Esophagus muscularis mucosa (tissue), 4 donors: Measurements from ENCODE around the gene ADD2. TPM values are rescaled to one million over a fixed set of nuclear protein-coding genes. Genes with fewer than 3 reads are reported as not detected.

Source experiments
- DNase-seq: peaks from one replicate; pipeline ENCODE4 v3.0.0-alpha.2; 2017; ENCODE audit errors: extremely low spot score
- H3K27ac ChIP-seq, 4 donors: fragments of 200-600 bp; sonication (generic); replicated peaks in 1 of 4; 1 replicate in 3 of 4; 2 replicates in 1 of 4; pipeline ENCODE4 v1.5.1; 2016 to 2019; ENCODE audit warnings: mild to moderate bottlenecking in 1 of 4
- H3K27me3 ChIP-seq, 4 donors: fragments of 200-600 bp; sonication (generic); one replicate each; pipeline versions ENCODE4 v1.5.1 to v1.6.0; 2016 to 2019
- H3K36me3 ChIP-seq, 4 donors: fragments of 200-600 bp; sonication (generic); one replicate each; pipeline ENCODE4 v1.5.1; 2016 to 2019
- H3K4me1 ChIP-seq, 4 donors: fragments of 200-600 bp; sonication (generic); one replicate each; pipeline ENCODE4 v1.5.1; 2016 to 2019
- H3K4me3 ChIP-seq, 4 donors: fragments of 200-600 bp; sonication (generic); 1 replicate in 2 of 4; 2 replicates in 2 of 4; pipeline ENCODE4 v1.5.1; 2016 to 2019; ENCODE audit warnings: mild to moderate bottlenecking in 4 of 4, moderate library complexity in 1 of 4
- H3K9me3 ChIP-seq, 4 donors: fragments of 200-600 bp; sonication (generic); 1 replicate in 3 of 4; 2 replicates in 1 of 4; pipeline ENCODE4 v1.5.1; 2016 to 2019
- EP300 ChIP-seq: sonication (generic); formaldehyde crosslinking; IDR thresholded peaks from one replicate; pipeline ENCODE4 v1.6.1; 2017; ENCODE audit warnings: antibody characterized with exemption
- POLR2A ChIP-seq: fragments of 450-650 bp; IDR thresholded peaks from one replicate; pipeline ENCODE4 v1.6.1; 2017; ENCODE audit warnings: antibody characterized with exemption, moderate library complexity, mild to moderate bottlenecking, low read depth
- POLR2AphosphoS5 ChIP-seq, 2 donors: sonication (generic); formaldehyde crosslinking; IDR thresholded peaks; one replicate each; pipeline ENCODE4 v1.6.1; 2017; ENCODE audit warnings: antibody characterized with exemption in 2 of 2
- WGBS: methylation state at CpG from one replicate; pipeline ENCODE4 v1.1.5; 2018; 5-methylcytosine and 5-hydroxymethylcytosine counted together
- intact Hi-C: fragments of 100-400 bp; cut with DNase I; formaldehyde crosslinking; loops from one replicate; pipeline ENCODE4 v1.15.1; 2023
- total RNA-seq, 4 donors: library from RNA; depleted of rRNA; stranded (reverse); fragments of >200 nt; gene quantifications; one replicate each; pipeline versions ENCODE4 v1.1.0 to v1.2.1, GENCODE V29; 2016
- TF ChIP-seq, protein P1 (sequence below), 3 experiments: fragments of 200-600 bp in 2 of 3; fragments of 450-650 bp in 1 of 3; sonication (generic) in 2 of 3; IDR thresholded peaks; one replicate each; pipeline ENCODE4 v1.5.1; 2017 to 2019; ENCODE audit warnings: antibody characterized with exemption in 3 of 3, mild to moderate bottlenecking in 2 of 3, moderate library complexity in 1 of 3

Gene ADD2
- total RNA-seq, 4 donors from 2014 or later: 2.5 to 8.6 (median 5.0) TPM

DNA sequence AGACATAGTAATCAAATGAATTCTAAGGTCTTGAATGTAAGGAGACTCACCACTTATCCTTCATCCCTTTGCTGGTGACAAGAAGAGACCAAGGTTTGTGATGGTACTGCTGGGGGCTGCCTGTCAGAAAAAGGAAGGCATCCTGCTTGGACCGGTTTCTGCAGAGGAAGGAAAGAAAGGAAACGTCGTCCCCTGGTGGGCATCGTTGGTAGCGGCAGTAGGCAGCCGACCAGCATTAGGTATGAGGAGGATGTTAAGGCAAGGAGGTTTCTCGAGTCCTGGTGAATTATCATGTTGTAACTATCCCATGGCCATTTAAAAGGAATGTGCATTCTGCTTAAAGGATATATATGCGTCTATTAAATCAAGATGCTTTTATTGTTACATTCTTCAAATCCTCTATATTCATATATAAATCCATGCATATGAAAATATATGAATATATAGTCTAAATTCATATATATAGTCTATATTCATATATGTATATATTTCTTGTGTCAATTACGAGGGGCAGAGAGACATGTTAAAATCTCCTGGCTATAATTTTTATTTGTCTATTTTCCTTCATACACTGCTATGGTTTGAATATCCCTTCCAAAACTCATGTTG, 120.0 kb downstream of the ADD2 start:
- WGBS: 6% methylated on average over 9 of the region's 9 CpGs
- Histone ChIP-seq H3K36me3 (no peaks in the 10 kb centered on the region), H3K9me3 (peaks cover 0 to 9% (median 3%) of the 10 kb centered on the region in 4 donors), H3K4me1 (no peaks in the 10 kb centered on the region), H3K27me3 (peaks cover 0 to 48% (median 0%) of the 10 kb centered on the region in 4 donors), H3K4me3 (no peak overlapping the region), H3K27ac (no peak overlapping the region)
- DNase-seq: no peak
- intact Hi-C loops: no loop called here
- TF ChIP-seq POLR2AphosphoS5 (IDR thresholded peaks at IDR 0.05) (no peak), EP300 (no peak), POLR2A (no peak)
- TF ChIP-seq, protein P1, sequence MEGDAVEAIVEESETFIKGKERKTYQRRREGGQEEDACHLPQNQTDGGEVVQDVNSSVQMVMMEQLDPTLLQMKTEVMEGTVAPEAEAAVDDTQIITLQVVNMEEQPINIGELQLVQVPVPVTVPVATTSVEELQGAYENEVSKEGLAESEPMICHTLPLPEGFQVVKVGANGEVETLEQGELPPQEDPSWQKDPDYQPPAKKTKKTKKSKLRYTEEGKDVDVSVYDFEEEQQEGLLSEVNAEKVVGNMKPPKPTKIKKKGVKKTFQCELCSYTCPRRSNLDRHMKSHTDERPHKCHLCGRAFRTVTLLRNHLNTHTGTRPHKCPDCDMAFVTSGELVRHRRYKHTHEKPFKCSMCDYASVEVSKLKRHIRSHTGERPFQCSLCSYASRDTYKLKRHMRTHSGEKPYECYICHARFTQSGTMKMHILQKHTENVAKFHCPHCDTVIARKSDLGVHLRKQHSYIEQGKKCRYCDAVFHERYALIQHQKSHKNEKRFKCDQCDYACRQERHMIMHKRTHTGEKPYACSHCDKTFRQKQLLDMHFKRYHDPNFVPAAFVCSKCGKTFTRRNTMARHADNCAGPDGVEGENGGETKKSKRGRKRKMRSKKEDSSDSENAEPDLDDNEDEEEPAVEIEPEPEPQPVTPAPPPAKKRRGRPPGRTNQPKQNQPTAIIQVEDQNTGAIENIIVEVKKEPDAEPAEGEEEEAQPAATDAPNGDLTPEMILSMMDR (IDR thresholded peaks at IDR 0.05): peak; percentile 59 to 96 (median 80)

DNA sequence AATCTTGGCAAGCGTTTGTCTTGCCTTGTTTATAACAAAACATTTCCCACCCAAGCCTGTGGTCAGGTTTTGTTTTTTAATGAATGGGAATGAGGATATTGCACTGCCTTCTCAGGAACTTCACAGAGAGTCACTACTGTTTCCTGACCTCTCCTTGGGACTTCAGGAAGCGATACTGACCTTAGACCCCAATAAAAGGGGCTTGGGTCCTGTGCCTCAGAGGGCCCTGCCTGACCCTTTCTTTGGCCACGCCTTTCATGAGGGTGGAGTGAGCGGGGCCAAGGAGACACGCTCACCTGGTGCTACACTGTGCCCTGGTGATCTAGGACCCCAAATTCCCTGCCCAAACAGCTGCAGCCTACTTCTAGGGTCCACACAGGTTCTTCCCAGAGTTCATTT, 121.6 kb downstream of the ADD2 start:
- H3K36me3 ChIP-seq: no peaks in the 10 kb centered on the region
- WGBS: 67% methylated on average over 2 of the region's 5 CpGs
- no peak overlapping the region for H3K4me3 ChIP-seq
- H3K9me3 ChIP-seq: no peaks in the 10 kb centered on the region
- H3K27ac ChIP-seq: no peak overlapping the region
- no peak for DNase-seq
- intact Hi-C loops: no loop called here
- H3K27me3 ChIP-seq: peaks cover 0 to 42% (median 0%) of the 10 kb centered on the region in 4 donors
- TF ChIP-seq EP300 (no peak), POLR2A (no peak), POLR2AphosphoS5 (IDR thresholded peaks at IDR 0.05) (no peak)
- TF ChIP-seq, protein P1 (IDR thresholded peaks at IDR 0.05): no peak
- H3K4me1 ChIP-seq: no peaks in the 10 kb centered on the region

DNA sequence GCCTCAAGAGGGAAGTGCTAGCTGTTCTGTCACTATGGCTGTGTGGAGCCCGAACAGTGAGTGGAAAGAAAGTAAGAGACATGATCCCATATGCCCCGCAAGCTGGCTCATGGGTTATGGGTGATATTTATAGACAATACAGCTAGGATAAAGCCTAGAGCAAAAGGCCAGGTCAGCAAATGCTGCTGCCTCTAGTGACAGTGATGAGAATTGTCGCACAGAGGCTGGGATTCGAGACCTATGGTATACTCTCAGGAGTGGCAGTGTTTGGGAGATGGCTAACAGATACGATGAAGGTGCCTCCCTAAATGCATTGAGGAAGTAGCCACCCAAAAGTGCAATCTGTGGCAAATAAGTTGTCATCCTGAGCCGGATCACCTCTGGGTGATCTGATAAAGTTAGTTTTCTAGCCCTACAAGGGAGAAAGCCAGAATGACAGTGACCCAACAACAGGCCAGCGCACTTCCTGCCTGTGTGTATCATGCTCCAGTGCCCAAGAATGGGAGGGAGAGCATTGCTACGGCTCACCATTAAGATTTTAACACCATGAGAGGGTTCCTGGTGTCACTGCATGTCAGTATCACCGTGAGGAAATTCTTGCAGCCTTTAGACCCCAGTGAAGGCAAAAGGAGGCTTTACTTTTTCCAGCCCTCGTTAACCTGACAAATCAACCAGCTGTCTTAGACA, 122.1 kb downstream of the ADD2 start:
- Histone ChIP-seq H3K4me1 (no peaks in the 10 kb centered on the region), H3K4me3 (no peak overlapping the region), H3K27ac (no peak overlapping the region), H3K9me3 (no peaks in the 10 kb centered on the region), H3K36me3 (no peaks in the 10 kb centered on the region), H3K27me3 (peaks cover 0 to 46% (median 0%) of the 10 kb centered on the region in 4 donors)
- TF ChIP-seq EP300: no peak
- TF ChIP-seq POLR2A: no peak
- no peak for DNase-seq
- intact Hi-C loops: no loop called here
- WGBS: 67% methylated on average over 9 of the region's 10 CpGs

DNA sequence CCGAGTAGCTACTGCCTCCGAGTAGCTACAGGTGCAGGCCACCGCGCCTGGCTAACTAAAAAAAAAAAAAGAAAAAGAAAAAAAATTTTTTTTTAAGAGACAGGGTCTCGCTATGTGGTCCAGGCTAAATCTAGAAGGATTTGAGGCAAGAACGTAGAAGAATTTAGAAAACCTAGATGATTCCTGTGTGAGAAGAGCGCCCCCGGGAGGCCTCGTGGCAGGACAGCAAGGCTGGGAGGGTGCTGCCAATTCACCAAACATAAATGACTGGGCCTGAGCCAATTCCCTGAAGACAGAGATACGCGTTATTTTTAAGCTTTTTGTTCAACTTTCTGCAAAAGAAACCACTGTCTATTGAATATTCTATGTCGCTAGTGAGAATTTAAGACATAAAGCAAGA, 124.3 kb downstream of the ADD2 start:
- Histone ChIP-seq H3K4me1 (no peaks in the 10 kb centered on the region), H3K27ac (no peak overlapping the region), H3K9me3 (no peaks in the 10 kb centered on the region), H3K4me3 (no peak overlapping the region), H3K27me3 (peaks cover 0 to 47% (median 0%) of the 10 kb centered on the region in 4 donors), H3K36me3 (no peaks in the 10 kb centered on the region)
- TF ChIP-seq, protein P1 (IDR thresholded peaks at IDR 0.05): peak in 1 of 3 experiments; percentile 4
- TF ChIP-seq POLR2A: no peak
- intact Hi-C loops: no loop called here
- no peak for DNase-seq
- WGBS: 56% methylated on average over 12 of the region's 12 CpGs

DNA sequence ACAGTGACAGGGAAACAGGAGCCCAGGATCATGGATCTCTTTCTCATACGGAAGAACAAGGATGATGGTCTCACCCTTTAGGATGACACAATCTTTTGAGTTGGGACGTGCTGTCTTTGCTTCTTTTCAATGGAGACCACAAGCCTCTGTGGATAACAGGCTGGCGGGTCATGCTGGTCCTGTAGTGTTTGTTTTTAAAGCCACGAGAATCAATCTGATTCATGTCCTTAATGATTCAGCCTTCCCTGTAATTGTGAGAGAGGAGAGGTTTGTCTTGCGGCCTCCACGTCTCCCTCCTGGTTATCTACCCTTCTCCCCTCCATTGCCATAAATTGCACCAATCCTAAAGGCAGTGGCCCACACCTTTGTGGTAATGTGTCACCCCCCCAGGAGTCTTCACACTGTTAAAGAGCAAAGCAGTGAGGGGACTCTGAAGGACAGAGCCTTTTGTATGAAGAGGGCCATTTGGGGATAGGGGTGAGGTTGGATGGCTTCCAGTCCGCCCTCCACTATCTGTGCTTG, 126.7 kb downstream of the ADD2 start:
- intact Hi-C loops: no loop called here
- DNase-seq: no peak
- Histone ChIP-seq H3K9me3 (no peaks in the 10 kb centered on the region), H3K36me3 (no peaks in the 10 kb centered on the region), H3K4me1 (no peaks in the 10 kb centered on the region), H3K4me3 (no peak overlapping the region), H3K27ac (no peak overlapping the region), H3K27me3 (peaks cover 0 to 41% (median 0%) of the 10 kb centered on the region in 4 donors)
- 62% methylated on average over 7 of the region's 7 CpGs for WGBS
- TF ChIP-seq POLR2AphosphoS5 (IDR thresholded peaks at IDR 0.05) (no peak), POLR2A (no peak)
